Jurkat, Clone E6-1 (cell line): ENCODE results near the gene SLAMF6. TPM values are rescaled to one million over a fixed set of nuclear protein-coding genes. Genes with fewer than 3 reads are reported as not detected.
"Not testable (repeated sequence)": the region's sequence is repeated elsewhere in the genome, so short reads cannot be mapped to it uniquely, and the experiment has no call there.

Experiments
- DNase-seq: peaks from one replicate; pipeline ENCODE4 v3.0.0-alpha.2; 2011; ENCODE audit warnings: low read depth, low spot score
- H3K4me3 ChIP-seq: 2 replicates; pipeline ENCODE4 v1.5.1; 2011; ENCODE audit warnings: mild to moderate bottlenecking, low read length, control low read depth, moderate library complexity
- polyA plus RNA-seq: library from polyadenylated mRNA; unstranded; fragments of >200 nt; gene quantifications from one replicate; pipeline ENCODE4 v1.2.1, GENCODE V29; 2012; ENCODE audit warnings: missing spikeins; ENCODE audit not compliant: insufficient read length, insufficient read depth

SLAMF6 gene
- 12.4 TPM for polyA plus RNA-seq

GRCh38 chr1:160522622-160523345 is at the start of gene SLAMF6:
Gene SLAMF6 (minus strand): TSS chr1:160523255. CDS start chr1:160523192, 63 bp downstream.
- H3K4me3 ChIP-seq, result peak within 1 kb of the TSS; percentile 63
- peak; percentile 78 for DNase-seq

GRCh38 chr1:160570840-160571239 is 47.8 kb upstream of the SLAMF6 start:
- H3K4me3 ChIP-seq, result no peak overlapping the region
- DNase-seq, result no peak

- H3K4me3 ChIP-seq, result no peak overlapping the region
- no peak for DNase-seq
Observed at GRCh38 chr1:160569806-160570205, 46.8 kb upstream of the SLAMF6 start.

GRCh38 chr1:160567858-160568682 is 45.0 kb upstream of the SLAMF6 start:
- H3K4me3 ChIP-seq, result peak overlapping the region; percentile 30
- peak; percentile 99 for DNase-seq

DNA sequence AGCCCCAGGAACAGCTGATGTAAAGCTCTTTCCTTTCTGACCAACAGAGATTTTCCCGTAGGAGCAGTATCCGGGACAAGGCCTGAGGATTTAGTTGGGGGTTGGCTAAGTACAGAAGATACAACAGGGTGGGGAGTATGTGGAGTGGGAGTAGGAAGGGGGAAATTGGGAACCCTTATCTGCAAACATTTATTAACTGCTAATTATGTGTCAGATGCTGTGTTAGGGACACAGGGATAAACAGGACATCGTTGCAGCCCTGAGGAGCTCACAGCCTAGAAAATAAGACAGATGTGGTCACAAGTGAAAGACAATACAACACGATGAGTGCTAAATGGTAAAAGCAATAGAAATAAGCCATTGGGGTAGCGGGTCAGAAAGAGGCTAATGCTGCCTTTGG is 44.3 kb upstream of the SLAMF6 start:
- no peak overlapping the region for H3K4me3 ChIP-seq
- no peak for DNase-seq

- DNase-seq, result no peak
- no peak overlapping the region for H3K4me3 ChIP-seq
Observed at GRCh38 chr1:160565564-160565963, 42.5 kb upstream of the SLAMF6 start.

- H3K4me3 ChIP-seq, DNase-seq: not testable (repeated sequence)
Observed at GRCh38 chr1:160563230-160563629, 40.2 kb upstream of the SLAMF6 start.

DNA sequence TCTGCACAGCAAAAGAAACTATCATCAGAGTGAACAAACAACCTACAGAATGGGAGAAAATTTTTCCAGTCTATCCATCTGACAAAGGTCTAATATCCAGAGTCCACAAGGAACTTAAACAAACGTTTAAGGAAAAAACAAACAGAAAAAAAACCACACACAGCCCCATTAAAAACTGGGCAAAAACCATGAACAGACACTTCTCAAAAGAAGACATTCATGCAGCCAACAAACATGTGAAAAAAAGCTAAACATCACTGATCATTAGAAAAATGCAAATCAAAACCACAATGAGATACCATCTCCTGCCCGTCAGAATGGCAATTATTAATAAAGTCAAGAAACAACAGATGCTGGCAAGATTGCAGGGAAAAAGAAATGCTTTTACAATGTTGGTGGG is 39.7 kb upstream of the SLAMF6 start:
- not testable (repeated sequence) for H3K4me3 ChIP-seq, DNase-seq

- no peak for DNase-seq
Observed at GRCh38 chr1:160560806-160561205, 37.8 kb upstream of the SLAMF6 start.

DNA sequence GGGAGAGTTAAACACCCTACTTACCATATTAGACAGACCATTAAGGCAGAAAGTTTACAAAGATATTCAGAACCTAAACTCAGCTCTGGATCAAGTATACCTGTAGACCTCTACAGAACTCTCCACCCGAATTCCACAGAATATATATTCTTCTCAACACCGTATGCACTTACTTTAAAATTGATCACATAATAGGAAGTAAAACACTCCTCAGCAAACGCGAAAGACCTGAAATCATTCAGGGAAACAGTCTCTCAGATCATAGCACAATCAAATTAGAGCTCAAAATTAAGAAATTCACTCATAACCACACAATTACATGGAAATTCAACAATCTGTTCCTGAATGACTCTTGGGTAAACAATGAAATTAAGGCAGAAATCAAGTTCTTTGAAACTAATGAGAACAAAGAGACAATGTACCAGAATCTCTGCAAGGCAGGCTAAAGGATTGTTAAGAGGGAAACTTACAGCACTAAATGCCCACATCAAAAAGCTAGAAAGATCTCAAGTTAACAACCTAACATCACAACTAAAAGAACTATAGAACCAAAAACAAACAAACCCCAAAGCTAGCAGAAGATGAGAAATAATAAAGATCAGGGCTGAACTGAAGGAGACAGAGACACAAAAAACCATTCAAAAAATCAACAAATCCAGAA is 37.1 kb upstream of the SLAMF6 start:
- DNase-seq, result no peak
- no peak overlapping the region for H3K4me3 ChIP-seq

More at GRCh38 chr1:160560806-160561205, 37.8 kb upstream of the SLAMF6 start:
- H3K4me3 ChIP-seq, result no peak overlapping the region

- not testable (repeated sequence) for DNase-seq, H3K4me3 ChIP-seq
Observed at GRCh38 chr1:160559437-160559836, 36.4 kb upstream of the SLAMF6 start.

GRCh38 chr1:160558660-160559380 is 35.8 kb upstream of the SLAMF6 start:
- peak overlapping the region; percentile 9; the same call in 1 of the 2 replicates for H3K4me3 ChIP-seq
- DNase-seq, result no peak

DNA sequence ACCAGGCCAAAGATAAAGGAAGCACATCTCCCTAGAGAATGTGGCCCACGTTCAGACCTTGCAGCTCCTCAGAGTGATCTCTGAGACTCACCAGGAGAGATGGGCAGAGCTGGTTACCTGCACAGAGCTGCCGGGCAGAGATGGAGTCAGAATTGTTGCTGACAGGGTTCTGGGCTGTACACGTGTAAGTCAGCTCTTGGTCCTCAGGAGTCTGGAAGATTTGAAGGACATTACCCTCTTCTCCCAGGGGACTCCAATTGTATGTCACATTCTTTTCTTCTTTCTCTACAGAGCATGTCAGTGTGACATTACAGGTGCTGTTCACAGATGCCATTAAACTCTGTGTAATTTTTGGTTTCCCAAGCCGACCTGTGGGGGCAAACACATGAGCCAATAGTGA is 30.7 kb upstream of the SLAMF6 start:
- H3K4me3 ChIP-seq, result no peak overlapping the region
- no peak for DNase-seq

- H3K4me3 ChIP-seq, result no peak overlapping the region
- no peak for DNase-seq
Observed at GRCh38 chr1:160552425-160552824, 29.4 kb upstream of the SLAMF6 start.

DNA sequence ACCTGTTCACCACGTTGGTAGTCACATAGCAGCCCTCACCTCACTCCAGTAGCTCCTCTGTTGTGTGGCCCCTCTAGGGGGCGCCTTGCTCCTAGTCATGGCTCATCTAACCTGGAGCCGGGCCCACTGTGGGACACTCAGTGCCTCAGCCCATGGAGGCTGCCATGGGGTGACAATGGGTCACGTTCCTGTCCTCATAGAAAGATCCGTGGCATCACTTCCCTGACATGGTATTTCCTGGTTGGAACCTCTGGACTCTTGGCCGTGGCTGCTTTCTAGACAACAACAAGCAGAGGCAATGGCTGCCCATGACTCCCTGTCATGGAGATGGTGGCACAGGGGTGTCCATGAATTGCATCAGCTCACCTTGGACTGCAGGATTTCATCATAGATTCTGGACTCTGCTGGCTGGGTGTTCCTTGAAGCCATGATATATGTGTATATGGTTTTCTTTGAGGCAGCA is 27.5 kb upstream of the SLAMF6 start:
- no peak overlapping the region for H3K4me3 ChIP-seq
- no peak for DNase-seq

- H3K4me3 ChIP-seq, result no peak overlapping the region
- DNase-seq, result no peak
Observed at GRCh38 chr1:160549665-160550006, 26.6 kb upstream of the SLAMF6 start.

GRCh38 chr1:160548960-160549664 is 26.1 kb upstream of the SLAMF6 start:
- no peak overlapping the region for H3K4me3 ChIP-seq
- DNase-seq, result no peak

GRCh38 chr1:160548183-160548582 is 25.1 kb upstream of the SLAMF6 start:
- no peak overlapping the region for H3K4me3 ChIP-seq
- no peak for DNase-seq

DNA sequence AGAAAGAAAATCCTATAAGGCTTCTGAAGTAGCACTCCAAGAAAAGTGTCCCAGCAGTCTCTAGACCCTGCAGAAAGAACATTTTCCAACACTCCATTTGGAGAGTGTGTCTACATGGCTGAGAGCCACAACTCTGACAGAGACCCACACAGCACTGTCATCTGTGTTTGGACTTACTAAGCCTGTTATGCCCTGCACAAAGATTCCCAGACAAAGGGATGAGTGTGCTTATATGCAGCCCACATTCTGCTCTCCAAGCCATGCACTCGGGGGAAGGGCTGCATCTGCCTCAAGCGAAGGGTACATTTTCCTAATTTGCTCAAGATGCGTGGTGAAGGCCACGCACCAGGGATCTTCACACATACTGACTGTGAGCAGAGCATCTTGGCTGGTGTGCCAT is 24.4 kb upstream of the SLAMF6 start:
- no peak for DNase-seq
- no peak overlapping the region for H3K4me3 ChIP-seq
